Subcutaneous adipose tissue (tissue), 4 donors: ENCODE data around the gene NXPE1. TPM values are rescaled to one million over a fixed set of nuclear protein-coding genes. Genes with fewer than 3 reads are reported as not detected.

Experiments used
- CTCF ChIP-seq: fragments of 450-650 bp; IDR thresholded peaks from one replicate; pipeline ENCODE4 v1.5.1; 2016; ENCODE audit warnings: low read depth, mild to moderate bottlenecking, control low read depth, antibody characterized with exemption, moderate library complexity
- total RNA-seq, 4 donors: library from RNA; depleted of rRNA; stranded (reverse); fragments of >200 nt; gene quantifications; one replicate each; pipeline ENCODE4 v1.1.0, GENCODE V29; 2016

The NXPE1 gene
- total RNA-seq, 4 donors from 2014 or later: not detected

GRCh38 chr11:114571712-114572111 lies 12.0 kb upstream of the NXPE1 start:
- TF ChIP-seq CTCF: no peak

GRCh38 chr11:114569801-114570200 lies 10.1 kb upstream of the NXPE1 start:
- no peak for TF ChIP-seq CTCF

- no peak for TF ChIP-seq CTCF
These were observed 6.6 kb upstream of the NXPE1 start for GRCh38 chr11:114566276-114566675.

GRCh38 chr11:114564831-114565230 lies 5.2 kb upstream of the NXPE1 start:
- no peak for TF ChIP-seq CTCF

- no peak for TF ChIP-seq CTCF
These were observed 3.4 kb upstream of the NXPE1 start for GRCh38 chr11:114563077-114563476.

- no peak for TF ChIP-seq CTCF
These were observed 2.7 kb upstream of the NXPE1 start for GRCh38 chr11:114562166-114562916.

GRCh38 chr11:114556135-114556534 lies 3.5 kb downstream of the NXPE1 start:
- no peak for TF ChIP-seq CTCF
